Measurements from ENCODE around the gene NAMPT.

- TF ChIP-seq CTCF (conservative IDR thresholded peaks at IDR 0.05 in 1 of 2, IDR thresholded peaks at IDR 0.05 in 1 of 2; ENCODE audit: low read depth in 1 of 2, low read length in 2 of 2) (no peak), EZH2 (IDR thresholded peaks at IDR 0.05; ENCODE audit: low read length, missing control alignments) (no peak)
Measured at GRCh38 chr7:106284714-106285050, at the start of gene NAMPT.

Data from fibroblast of lung (primary cell).